C1 segment of cervical spinal cord (tissue), 14 donors: ENCODE results near the gene CGB1.
"Not testable (repeated sequence)": the region's sequence is repeated elsewhere in the genome, so short reads cannot be mapped to it uniquely, and the experiment has no call there.

Experiments
- DNase-seq, 14 donors: peaks; one replicate each; lab custom pipeline; 2025; lab: John Stamatoyannopoulos, UW

Gene CGB1

GRCh38 chr19:49036815-49037214, at the start of gene CGB1:
CGB1 (minus strand) TSS chr19:49036895; CDS start chr19:49036711, 184 bp downstream.
- DNase-seq: not testable (repeated sequence)

DNA sequence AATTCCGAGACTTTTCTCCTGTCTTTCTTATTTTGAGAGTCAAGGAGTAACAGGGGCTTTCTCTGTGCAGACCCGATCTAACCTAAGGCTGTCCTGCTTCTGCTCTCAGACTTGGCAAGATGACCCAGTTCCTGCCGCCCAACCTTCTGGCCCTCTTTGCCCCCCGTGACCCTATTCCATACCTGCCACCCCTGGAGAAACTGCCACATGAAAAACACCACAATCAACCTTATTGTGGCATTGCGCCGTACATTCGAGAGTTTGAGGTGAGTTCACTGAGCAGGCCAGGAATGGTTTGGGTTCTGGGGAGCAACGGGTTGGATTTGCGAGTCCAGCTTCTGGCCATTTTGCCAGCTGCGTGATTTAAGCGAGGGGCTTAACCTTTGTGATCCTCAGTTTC, 49.6 kb upstream of the CGB1 start:
- DNase-seq: no peak

DNA sequence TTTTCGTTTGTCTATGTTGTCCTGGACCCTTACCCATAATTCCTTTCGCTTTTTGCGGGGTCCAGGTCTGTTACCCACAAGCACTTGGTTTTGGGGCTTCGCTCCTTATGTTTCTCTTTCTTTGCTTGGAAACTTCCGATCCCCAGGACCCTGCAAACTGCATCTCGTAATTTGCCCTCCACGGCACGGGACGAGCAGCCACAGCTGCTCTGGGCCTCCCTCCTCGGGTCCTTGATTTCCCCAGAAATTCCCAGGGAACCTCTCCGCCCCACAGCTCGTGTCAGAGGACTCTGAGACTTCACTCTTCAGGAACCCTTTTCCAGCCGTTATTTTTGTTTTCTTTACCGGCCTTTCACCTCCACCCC, 49.2 kb upstream of the CGB1 start:
- peak in 1 of 14 donors; percentile 39 for DNase-seq

DNA sequence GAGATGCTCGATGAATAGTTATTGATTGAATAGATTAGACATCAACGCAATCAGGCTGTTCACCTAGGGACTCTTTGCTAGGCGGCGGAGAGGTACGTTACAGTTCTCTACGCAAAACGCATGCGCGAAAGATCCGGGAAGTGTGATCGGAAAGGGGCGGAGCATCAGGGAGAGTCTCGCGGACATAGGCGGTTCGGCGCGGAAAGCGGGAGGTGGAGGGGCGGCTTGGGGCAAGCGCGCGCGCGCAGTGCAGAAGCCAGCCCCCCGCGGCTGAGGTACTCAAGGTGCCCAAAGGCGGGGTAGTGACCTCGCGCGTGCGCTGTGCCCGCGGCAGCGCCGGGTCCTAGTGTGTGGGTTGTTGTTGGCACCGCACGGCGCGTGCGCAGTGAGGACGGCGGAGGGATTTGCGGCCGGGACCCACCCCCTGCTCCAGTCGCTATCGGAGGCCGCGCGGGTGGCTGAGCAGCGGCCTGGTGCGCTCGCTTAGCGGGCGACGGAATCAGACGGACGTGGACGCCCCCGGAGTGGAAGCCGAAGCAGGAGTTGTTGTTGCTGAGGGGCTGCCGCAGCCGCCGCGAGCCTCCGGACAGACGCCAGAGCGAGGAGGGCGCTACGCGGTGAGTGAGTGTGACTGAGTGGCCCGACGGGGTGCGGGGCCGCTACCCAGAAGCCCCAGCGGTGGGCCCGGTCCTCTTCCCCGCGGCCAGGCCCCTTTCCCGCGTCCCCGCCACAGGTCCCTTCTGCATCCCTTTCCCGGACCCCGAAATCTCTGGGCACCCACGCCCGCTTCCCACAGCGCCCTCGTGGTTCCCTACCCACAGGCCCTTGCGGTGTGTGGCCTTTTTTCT, 48.5 kb upstream of the CGB1 start, which contains the start of gene SNRNP70:
TSS of gene SNRNP70 (plus strand) at position 432 of the 848 bp plus-strand sequence. CDS start 964 bp downstream, outside the sequence.
- DNase-seq: peak; percentile 92 to 99 (median 97)

DNA sequence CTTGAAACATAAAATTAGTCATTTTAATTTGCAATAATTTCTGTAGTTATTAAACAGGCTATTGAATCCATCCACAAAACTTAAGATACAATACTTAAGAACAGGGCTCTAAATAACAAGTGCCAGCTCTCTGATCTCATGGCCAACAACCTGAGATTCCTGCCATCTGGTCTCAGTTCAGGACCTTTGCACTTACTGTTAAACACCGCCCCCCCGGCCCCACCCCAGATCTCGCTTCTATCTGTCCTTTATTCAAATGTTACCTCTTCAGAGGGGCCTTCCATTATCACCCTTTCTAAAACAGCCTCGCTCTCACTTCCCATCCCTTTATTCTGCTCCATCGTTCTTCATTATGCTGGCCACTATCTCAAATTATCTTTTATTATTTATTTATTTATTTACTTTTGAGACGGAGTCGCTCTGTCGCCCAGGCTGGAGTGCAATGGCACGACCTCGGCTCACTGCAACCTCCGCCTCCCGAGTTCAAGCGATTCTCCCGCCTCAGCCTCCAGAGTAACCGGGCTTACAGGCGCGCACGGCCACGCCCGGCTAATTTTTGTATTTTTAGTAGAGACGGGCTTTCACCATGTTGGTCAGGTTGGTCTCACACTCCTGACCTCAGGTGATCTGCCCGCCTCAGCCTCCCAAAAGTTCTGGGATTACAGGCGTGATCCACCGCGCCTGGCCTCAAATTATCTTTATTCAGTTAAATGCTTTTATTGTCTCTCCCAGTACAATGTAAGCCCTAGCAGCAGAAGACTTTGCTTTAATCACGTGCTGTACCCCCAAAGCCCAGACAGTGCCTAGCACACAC, 47.7 kb upstream of the CGB1 start:
- DNase-seq: no peak

GRCh38 chr19:49081273-49081672, 44.6 kb upstream of the CGB1 start:
- no peak for DNase-seq

DNA sequence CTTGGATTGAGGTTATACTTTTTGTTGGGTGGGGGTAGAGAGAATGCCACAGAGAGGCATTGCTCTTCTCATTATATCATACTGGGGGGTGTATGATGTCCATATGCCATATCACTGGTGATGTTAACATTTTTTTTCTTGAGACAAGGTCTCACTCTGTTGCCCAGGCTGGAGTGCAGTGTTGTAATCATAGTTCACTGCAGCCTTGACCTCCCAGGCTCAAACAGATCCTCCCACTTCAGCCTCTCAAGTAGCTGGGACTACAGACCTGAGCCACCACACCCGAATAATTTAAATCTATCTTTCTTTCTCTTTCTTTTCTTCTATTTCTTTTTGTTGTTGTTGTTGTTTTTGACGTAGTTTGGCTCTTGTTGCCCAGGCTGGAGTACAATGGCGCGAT, 43.7 kb upstream of the CGB1 start:
- no peak for DNase-seq

- DNase-seq: peak in 8 of 14 donors; percentile 11 to 46 (median 28)
Observed at GRCh38 chr19:49074869-49075268, 38.2 kb upstream of the CGB1 start.

GRCh38 chr19:49073514-49074378, 37.1 kb upstream of the CGB1 start:
- DNase-seq: no peak

GRCh38 chr19:49071860-49072547, 35.3 kb upstream of the CGB1 start:
- no peak for DNase-seq

GRCh38 chr19:49070416-49070815, 33.7 kb upstream of the CGB1 start:
- DNase-seq: no peak

DNA sequence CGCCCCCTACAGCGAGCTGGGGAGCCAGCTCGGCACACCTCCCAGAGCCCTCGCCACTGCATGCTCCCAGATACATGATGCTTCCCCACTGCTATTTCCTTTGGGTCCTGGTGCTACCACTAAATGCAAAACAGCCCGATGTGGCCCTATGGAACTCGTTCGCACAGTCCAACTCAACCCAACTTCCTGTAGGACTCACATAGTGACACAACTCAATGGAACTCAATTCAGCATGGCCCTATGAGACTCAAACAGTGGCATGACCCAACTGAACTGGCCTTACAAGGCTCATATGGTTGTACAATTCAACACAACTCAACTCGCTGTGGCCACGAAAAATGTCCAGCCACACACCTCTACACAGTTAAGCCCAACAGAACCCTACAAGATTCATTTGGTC, 32.3 kb upstream of the CGB1 start:
- no peak for DNase-seq

- no peak for DNase-seq
Observed at GRCh38 chr19:49067554-49067953, 30.9 kb upstream of the CGB1 start.

DNA sequence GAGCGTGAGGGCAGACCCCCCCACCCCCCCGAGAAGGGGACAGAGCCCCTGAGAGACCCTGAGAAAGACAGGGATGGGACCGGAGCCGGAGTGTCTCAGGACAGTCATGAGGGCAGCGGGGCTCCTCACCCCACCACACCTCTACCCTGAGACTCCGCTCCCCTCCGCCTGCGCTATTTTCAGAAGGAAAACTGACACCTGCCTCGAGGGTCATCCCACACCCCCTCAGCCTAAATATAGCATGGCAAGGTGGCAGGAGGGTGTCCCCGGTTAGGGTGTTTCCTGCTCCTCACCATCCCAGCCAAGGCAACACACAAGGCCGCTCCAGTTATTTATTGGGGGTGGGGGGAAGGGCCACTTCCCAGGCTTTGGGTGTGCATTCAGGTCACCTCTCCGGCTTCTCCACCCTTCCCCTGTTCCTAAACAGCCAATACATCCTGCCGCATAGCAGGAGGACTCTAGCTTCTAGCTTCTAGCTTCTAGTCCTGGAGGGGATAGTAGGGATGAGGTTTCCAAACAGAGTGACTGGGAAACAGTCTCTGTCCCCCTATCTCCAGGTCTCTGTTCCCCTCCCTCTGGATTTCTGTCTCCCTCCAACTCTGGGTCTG, 29.3 kb upstream of the CGB1 start:
- no peak for DNase-seq

- DNase-seq: no peak
Observed at GRCh38 chr19:49064768-49065611, 28.3 kb upstream of the CGB1 start, which contains the start of gene NTF4. NTF4 (minus strand) TSS chr19:49064818; CDS start chr19:49061997, 2,821 bp downstream.

GRCh38 chr19:49064029-49064629, 27.4 kb upstream of the CGB1 start:
- DNase-seq: no peak

DNA sequence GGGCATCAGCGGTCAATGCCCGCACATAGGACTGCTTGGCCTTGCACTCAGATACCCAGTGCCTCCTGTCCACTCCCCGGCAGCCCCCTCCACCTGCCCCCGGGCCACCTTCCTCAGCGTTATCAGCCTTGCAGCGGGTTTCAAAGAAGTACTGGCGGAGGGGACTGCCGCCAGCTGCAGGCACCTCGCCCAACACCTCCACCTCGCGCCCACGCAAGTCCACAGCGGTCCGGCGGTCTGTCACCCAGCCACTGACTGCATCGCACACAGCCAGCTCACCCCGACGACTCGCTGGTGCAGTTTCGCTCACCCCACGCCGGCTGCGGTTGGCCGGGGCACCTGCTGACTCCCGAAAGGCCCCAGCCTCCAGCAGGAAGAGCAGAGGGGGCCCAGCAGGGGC, 24.8 kb upstream of the CGB1 start:
- DNase-seq: no peak

DNA sequence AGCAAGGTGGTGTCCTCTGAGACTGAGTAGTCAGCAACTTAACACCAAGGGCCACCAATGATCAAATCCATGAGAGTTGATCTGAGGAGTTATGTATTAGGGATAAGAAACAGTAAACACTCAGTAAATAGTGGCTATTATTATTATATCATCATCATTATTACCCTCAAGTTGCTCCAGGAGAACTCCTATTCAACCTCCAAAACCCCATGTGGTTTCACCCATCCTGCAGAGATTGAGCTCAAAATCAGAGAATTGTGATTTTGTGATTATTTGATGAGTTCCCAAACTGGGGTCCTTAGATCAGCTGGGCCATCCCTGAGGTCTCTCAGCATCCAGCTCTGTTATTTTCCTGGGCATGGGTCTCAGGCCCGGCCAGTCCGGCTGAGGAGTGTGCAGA, 24.3 kb upstream of the CGB1 start:
- no peak for DNase-seq

DNA sequence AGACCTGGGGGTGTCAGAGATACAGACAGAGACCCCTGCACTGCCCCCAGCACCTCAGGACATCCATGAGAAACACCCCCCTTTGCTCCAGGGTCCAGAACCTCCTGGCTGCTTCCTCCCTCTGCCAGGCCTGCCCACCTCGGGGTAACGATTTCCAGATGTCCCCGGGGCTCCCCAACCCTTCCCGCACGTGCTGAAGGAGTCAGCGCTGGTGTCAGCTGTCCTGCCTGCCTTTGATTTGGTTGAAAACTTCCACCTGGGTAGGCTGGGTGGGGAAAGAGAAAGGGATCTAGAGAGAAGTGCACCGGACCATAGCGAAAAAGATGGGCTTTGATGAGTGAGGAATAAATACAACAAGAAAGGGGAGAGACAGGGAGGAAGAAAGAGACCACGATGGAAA, 22.4 kb upstream of the CGB1 start:
- no peak for DNase-seq
